ENCODE results near the gene DDX39A. TPM values are rescaled to one million over a fixed set of nuclear protein-coding genes. Genes with fewer than 3 reads are reported as not detected.

DDX39A gene
- polyA plus RNA-seq, 1 experiment, result 25.7 TPM

- TF ChIP-seq CTCF (IDR thresholded peaks at IDR 0.05; ENCODE audit: low read depth, low read length), result no peak
- Histone ChIP-seq H3K27me3 (ENCODE audit: control insufficient read depth, insufficient read depth, low read length) (no peaks in the 10 kb centered on the region), H3K4me3 (ENCODE audit: low read depth, low read length) (no peak overlapping the region), H3K9me3 (ENCODE audit: control insufficient read depth, insufficient read depth, low read length) (no peaks in the 10 kb centered on the region; the same call in 1 of the 2 replicates), H3K27ac (ENCODE audit: low read depth, low read length) (no peak overlapping the region)
- CTCF ChIA-PET, result no interaction called here
- POLR2A ChIA-PET, result no interaction called here
- no peak for DNase-seq (ENCODE audit: low read depth, low spot score)
Observed at GRCh38 chr19:14435320-14436050, 16.3 kb upstream of the DDX39A start.

DNA sequence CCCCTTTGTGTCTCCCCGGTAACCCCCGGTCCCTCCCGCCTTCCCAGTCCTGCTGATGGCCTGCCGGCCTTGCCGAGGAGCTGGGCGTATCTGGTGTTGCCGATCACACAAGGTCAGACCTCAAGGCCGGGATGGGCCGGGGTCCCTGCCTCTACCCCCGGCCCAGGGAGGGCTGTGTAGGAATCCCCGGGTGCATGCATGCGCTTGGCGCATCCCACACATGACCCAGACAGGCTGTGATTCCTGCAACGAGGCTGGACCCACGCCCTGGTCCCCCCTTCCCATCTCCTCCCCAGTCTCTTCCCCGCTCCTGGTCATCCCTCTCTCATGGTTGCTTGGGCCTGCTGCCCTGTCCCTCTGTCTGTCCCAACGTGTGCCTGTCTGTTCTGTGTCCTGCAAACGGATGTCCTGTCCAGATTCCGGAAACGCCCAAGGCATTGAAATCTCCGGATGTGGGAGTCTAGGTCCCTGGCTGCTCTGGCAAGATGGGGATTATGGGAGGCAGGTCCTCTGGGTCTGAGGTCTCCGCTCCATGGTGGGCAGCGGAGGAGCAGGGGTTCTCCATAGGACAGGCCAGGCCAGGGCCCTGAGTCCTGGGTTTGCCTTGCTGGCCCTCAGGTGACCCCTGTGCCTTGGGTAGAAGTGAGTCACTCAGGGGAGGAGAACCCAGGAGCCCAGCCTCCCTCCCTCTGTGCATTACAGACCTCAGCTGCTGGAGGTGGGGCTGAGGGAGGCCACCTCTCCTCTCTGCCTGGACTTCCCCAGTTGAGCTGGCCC lies 15.6 kb upstream of the DDX39A start:
- no peaks in the 10 kb centered on the region; the same call in 1 of the 2 replicates for H3K9me3 ChIP-seq (ENCODE audit: control insufficient read depth, insufficient read depth, low read length)
- POLR2A ChIA-PET, result no interaction called here
- TF ChIP-seq CTCF (IDR thresholded peaks at IDR 0.05; ENCODE audit: low read depth, low read length), result no peak
- H3K27ac ChIP-seq (ENCODE audit: low read depth, low read length), result peak overlapping the region; percentile 11
- CTCF ChIA-PET, result no interaction called here
- H3K27me3 ChIP-seq (ENCODE audit: control insufficient read depth, insufficient read depth, low read length), result no peaks in the 10 kb centered on the region
- no peak for DNase-seq (ENCODE audit: low read depth, low spot score)
- H3K4me3 ChIP-seq (ENCODE audit: low read depth, low read length), result peak overlapping the region; percentile 74

DNA sequence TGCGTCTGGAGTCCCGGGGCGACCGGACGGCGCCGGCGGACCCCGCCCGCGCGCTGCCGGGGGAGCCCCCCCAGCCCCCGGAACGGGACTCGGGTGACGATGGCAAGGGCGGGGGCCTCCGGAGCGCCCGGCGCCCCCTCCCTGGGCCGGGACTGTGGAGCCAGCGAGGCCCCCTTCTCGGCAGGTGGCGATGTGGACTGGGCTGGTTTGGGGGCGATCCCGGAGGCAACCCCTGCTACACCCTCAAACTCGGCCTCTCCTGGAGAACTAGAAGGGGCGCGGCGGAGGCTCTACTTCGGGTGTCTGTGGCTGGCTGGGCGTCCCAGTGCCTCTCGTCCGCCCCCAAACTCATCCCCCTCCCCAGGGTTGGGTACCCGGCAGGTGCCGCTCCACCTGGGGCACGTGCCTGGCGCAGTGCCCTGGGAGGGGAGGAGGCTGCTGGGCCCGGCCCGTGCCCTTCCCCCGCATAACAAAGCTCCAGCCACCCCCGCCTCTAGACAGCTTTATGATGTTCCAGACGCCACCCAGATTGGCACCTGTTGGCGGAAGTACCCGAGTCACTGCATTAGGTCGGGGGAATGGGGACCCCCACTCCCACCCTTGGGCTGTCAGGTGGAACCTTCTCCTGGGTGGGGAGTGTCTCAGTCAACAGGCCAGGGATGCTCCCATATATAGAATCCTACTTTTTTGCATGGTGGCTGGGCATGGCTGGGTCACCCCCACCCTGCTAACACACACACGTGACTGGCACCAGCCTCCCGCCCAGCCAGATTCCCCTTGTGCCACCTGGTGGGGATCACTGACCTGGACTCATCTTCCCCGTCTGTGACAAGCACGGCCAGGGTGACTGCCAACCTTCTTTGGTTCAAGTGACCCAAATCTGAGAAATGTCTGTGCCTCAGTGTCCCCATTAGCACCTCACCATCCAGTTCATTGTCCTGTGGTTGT lies 14.7 kb upstream of the DDX39A start:
- no peak for DNase-seq (ENCODE audit: low read depth, low spot score)
- ChIA-PET CTCF (interaction anchor here (1.0 kb wide), 1 partner anchor 297 kb away, joined by 7 read pairs; the partner anchor contains the start of gene ASF1B), POLR2A (no interaction called here)
- Histone ChIP-seq H3K9me3 (ENCODE audit: control insufficient read depth, insufficient read depth, low read length) (no peaks in the 10 kb centered on the region; the same call in 1 of the 2 replicates), H3K27me3 (ENCODE audit: control insufficient read depth, insufficient read depth, low read length) (no peaks in the 10 kb centered on the region), H3K27ac (ENCODE audit: low read depth, low read length) (peak overlapping the region; percentile 11), H3K4me3 (ENCODE audit: low read depth, low read length) (peak overlapping the region; percentile 74)
- no peak for TF ChIP-seq CTCF (IDR thresholded peaks at IDR 0.05; ENCODE audit: low read depth, low read length)

GRCh38 chr19:14432791-14433553 lies 13.8 kb upstream of the DDX39A start, which contains the start of gene PKN1:
Gene PKN1, plus strand, starts transcription at chr19:14433306. Its CDS starts 216 bp downstream, at chr19:14433522.
- ChIA-PET CTCF (interaction anchor here (0.6 to 2.2 kb wide), 8 partner anchors 13 to 296 kb away, joined by 3 to 7 read pairs (median 4); partner anchors contain the start of gene ASF1B), POLR2A (no interaction called here)
- H3K4me3 ChIP-seq (ENCODE audit: low read depth, low read length), result peak within 1 kb of the TSS; percentile 74
- no peaks in the 10 kb centered on the region; the same call in 1 of the 2 replicates for H3K9me3 ChIP-seq (ENCODE audit: control insufficient read depth, insufficient read depth, low read length)
- no peak within 1 kb of the TSS for H3K27ac ChIP-seq (ENCODE audit: low read depth, low read length)
- H3K27me3 ChIP-seq (ENCODE audit: control insufficient read depth, insufficient read depth, low read length), result no peaks in the 10 kb centered on the region
- no peak for TF ChIP-seq CTCF (IDR thresholded peaks at IDR 0.05; ENCODE audit: low read depth, low read length)
- no peak for DNase-seq (ENCODE audit: low read depth, low spot score)
